D721Med (cell line): ENCODE results near the gene ZMIZ1.

Source experiments
- DNase-seq: peaks from one replicate; pipeline ENCODE4 v3.0.0; 2011; ENCODE audit warnings: low spot score; ENCODE audit not compliant: insufficient read length
- FAIRE-seq: peaks from 2 replicates; lab custom pipeline; 2011; peaks lifted over from hg19 to GRCh38; lab: Jason Lieb, UNC
- CTCF ChIP-seq: IDR thresholded peaks from 2 replicates; pipeline ENCODE4 v1.5.1; 2012; ENCODE audit warnings: mild to moderate bottlenecking, control low read depth; ENCODE audit not compliant: insufficient read depth; ENCODE audit errors: missing control alignments

Gene ZMIZ1

DNA sequence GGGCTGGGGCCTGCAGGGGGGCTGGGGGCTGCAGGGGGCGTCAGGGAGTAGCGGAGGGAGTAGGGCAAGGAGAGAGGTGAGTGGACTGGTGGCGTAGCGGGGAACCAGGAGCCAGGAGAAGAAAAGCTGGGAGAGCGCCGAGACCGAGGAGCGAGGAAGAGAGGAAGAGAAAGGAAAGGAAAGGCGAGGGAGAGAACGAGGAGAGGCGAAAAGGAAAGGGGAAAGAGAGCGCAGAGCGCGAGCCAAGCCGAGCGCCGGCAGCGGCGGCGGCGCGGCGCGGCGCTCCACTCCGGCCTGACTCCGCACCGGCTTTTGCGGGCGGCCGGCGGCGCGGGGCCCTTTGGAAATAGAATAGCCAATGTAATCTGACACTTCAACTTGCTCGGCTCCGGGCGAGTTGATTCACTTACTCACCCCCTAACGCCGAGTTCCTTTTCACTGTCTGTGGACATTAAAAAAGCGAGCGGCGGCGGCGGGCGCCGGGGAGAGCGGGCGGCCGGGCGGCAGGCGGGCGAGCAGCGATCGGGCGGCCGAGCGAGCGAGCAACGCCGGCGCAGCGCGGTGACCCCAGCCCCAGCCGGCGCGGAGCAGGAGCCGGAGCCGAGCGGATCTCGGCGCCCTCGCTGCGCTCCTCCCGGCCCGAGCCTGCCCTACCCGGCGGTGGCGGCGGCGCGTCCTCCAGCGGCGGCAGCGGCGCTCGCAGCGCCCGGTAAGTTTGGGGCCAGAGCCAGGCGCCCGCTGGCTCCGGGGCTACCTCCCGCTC, at the start of gene ZMIZ1:
Gene ZMIZ1, plus strand, starts transcription at position 405 of the 763 bp plus-strand sequence. CDS start 132,667 bp downstream, outside the sequence.
- FAIRE-seq: no peak
- TF ChIP-seq CTCF: peak; percentile 7
- DNase-seq: peak; percentile 62

GRCh38 chr10:79019441-79020014, 49.2 kb upstream of the ZMIZ1 start:
- DNase-seq (no peak), FAIRE-seq (no peak)
- no peak for TF ChIP-seq CTCF

GRCh38 chr10:79020015-79020491, 48.7 kb upstream of the ZMIZ1 start:
- no peak for DNase-seq
- no peak for FAIRE-seq
- TF ChIP-seq CTCF: no peak

GRCh38 chr10:79020605-79021004, 48.2 kb upstream of the ZMIZ1 start:
- DNase-seq (no peak), FAIRE-seq (no peak)
- TF ChIP-seq CTCF: no peak

DNA sequence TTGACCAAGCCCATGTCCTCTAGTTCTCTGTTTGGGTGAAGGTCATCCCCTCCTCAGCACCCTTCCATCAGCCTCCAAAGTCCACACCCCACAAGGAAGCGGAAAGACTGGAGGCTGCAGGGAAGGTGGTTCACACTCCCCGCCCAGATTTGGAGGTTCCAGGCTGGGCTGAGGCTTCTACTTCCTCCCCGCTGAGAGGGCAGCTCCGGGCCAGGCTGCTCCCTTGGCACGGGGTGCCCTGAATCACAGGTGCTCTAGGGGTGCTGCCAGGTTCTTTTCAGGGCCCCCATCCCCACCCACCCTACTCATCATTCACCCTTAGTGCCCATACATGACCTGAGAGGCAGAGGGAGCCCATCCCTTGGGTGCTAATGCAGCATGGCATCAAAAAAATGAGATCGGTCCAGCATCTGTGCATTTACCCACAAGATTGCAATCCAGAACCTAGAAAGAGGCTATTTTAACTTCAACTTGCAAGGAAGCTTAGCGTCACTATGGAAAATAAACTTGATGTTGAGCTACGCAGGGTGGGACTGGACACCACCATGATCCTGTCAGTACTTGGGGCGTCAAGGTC, 47.3 kb upstream of the ZMIZ1 start:
- no peak for DNase-seq
- FAIRE-seq: no peak
- TF ChIP-seq CTCF: no peak

DNA sequence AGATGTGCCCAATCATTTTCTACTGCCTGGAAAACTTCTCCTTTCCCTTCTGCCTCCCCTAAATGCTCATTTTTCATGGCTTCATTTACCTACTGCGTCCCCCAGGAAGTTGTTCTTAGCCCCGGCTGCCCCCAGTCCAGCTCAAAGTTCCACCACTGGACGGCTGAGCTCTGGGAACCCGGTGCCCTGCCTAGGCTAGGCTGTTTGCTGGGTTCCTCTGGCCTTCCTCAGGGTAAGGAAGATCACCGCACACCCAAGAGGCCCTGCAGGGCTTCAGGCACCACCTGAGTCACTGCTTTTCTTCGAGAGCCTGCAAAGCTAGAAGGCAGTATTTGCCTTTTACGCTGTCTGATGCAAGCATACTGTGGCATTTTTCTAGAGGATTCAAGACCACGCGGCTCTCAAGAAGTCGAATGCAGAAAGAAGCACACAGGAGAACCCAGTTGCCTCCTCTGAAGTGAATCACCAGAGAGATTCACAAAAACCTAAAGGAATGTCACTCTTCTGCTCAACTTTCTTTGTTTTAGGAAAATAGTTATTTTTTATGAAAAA, 46.7 kb upstream of the ZMIZ1 start:
- TF ChIP-seq CTCF: no peak
- FAIRE-seq (no peak), DNase-seq (no peak)
